Activated T-cell treated with anti-CD3 and anti-CD28 coated beads, Interleukin-2, amount 50 U/mL, for 48 hours (primary cell): ENCODE data around the gene SPEF2.

ENCODE experiments used
- DNase-seq, 2 experiments: peaks; one replicate each; pipeline ENCODE4 v3.0.0-alpha.2; 2020

SPEF2 gene

GRCh38 chr5:35857606-35858205 is 240.0 kb downstream of the SPEF2 start:
- no peak for DNase-seq

- DNase-seq, result no peak
These were observed 241.5 kb downstream of the SPEF2 start for GRCh38 chr5:35859101-35859661.

- DNase-seq, result no peak
These were observed 243.0 kb downstream of the SPEF2 start for GRCh38 chr5:35860686-35861085.

- no peak for DNase-seq
These were observed 244.1 kb downstream of the SPEF2 start for GRCh38 chr5:35861718-35862117.

- DNase-seq, result no peak
These were observed 244.5 kb downstream of the SPEF2 start for GRCh38 chr5:35862126-35862525.

GRCh38 chr5:35863159-35863558 is 245.5 kb downstream of the SPEF2 start:
- DNase-seq, result no peak
